HepG2 (cell line): ENCODE results near the gene RAET1E.

ENCODE experiments used
- BATF2 ChIP-seq: sonication (generic); formaldehyde crosslinking; IDR thresholded peaks from 2 replicates; pipeline ENCODE4 v1.8.0; 2022; ENCODE audit warnings: mild to moderate bottlenecking, missing genetic modification reagents, moderate library complexity
- BRCA1 ChIP-seq: sonication (generic); formaldehyde crosslinking; IDR thresholded peaks from 2 replicates; pipeline ENCODE4 v1.4.0; 2020; ENCODE audit warnings: missing genetic modification reagents
- CBX1 ChIP-seq: IDR thresholded peaks from one replicate; pipeline ENCODE4 v1.6.1; 2016; ENCODE audit warnings: antibody characterized with exemption, low read depth
- CENPT ChIP-seq: sonication (generic); formaldehyde crosslinking; IDR thresholded peaks from 2 replicates; pipeline ENCODE4 v1.8.0; 2022; ENCODE audit warnings: low read depth, mild to moderate bottlenecking, moderate library complexity, missing genetic modification reagents
- REXO4 ChIP-seq: sonication (generic); formaldehyde crosslinking; IDR thresholded peaks from 2 replicates; pipeline ENCODE4 v1.8.0; 2022; ENCODE audit warnings: missing genetic modification reagents, mild to moderate bottlenecking, borderline replicate concordance
- TAF1 ChIP-seq: sonication (generic); formaldehyde crosslinking; IDR thresholded peaks from 2 replicates; pipeline ENCODE4 v1.4.0; 2020; ENCODE audit warnings: missing genetic modification reagents
- YY1 ChIP-seq: IDR thresholded peaks from 2 replicates; pipeline ENCODE4 v1.6.1; 2011; ENCODE audit warnings: low read length, low read depth, moderate library complexity, mild to moderate bottlenecking; ENCODE audit not compliant: insufficient read depth, insufficient replicate concordance
- TF ChIP-seq, protein P1 (sequence below): sonication (generic); formaldehyde crosslinking; IDR thresholded peaks from 2 replicates; pipeline ENCODE4 v1.4.0; 2020; ENCODE audit warnings: missing genetic modification reagents
- TF ChIP-seq, protein P2 (sequence below): IDR thresholded peaks from 2 replicates; pipeline ENCODE4 v1.6.1; 2016; ENCODE audit warnings: low read depth, borderline replicate concordance

GRCh38 chr6:149888093-149888492 lies 9.8 kb downstream of the RAET1E start:
- TF ChIP-seq YY1 (no peak), TAF1 (CRISPR knock-in tag) (no peak), REXO4 (CRISPR knock-in tag) (no peak), BRCA1 (CRISPR knock-in tag) (no peak), CENPT (no peak), CBX1 (no peak), BATF2 (CRISPR knock-in tag) (no peak)
- TF ChIP-seq, protein P1, sequence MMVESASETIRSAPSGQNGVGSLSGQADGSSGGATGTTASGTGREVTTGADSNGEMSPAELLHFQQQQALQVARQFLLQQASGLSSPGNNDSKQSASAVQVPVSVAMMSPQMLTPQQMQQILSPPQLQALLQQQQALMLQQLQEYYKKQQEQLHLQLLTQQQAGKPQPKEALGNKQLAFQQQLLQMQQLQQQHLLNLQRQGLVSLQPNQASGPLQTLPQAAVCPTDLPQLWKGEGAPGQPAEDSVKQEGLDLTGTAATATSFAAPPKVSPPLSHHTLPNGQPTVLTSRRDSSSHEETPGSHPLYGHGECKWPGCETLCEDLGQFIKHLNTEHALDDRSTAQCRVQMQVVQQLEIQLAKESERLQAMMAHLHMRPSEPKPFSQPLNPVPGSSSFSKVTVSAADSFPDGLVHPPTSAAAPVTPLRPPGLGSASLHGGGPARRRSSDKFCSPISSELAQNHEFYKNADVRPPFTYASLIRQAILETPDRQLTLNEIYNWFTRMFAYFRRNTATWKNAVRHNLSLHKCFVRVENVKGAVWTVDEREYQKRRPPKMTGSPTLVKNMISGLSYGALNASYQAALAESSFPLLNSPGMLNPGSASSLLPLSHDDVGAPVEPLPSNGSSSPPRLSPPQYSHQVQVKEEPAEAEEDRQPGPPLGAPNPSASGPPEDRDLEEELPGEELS (CRISPR knock-in tag) = no peak
- TF ChIP-seq, protein P2, sequence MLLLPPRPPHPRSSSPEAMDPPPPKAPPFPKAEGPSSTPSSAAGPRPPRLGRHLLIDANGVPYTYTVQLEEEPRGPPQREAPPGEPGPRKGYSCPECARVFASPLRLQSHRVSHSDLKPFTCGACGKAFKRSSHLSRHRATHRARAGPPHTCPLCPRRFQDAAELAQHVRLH (CRISPR knock-in tag) = no peak
